ENCODE data around the gene BPIFB2.

The BPIFB2 gene

GRCh38 chr20:32980131-32980941 lies 27.2 kb upstream of the BPIFB2 start:
- H3K27ac ChIP-seq: no peak overlapping the region
- POLR2A ChIA-PET (ENCODE audit: low non-redundant PET): no interaction called here
- CTCF ChIA-PET: no interaction called here
- no peak for DNase-seq (ENCODE audit: low spot score)
- no peak for TF ChIP-seq CTCF (conservative IDR thresholded peaks at IDR 0.05; ENCODE audit: low read depth)

GRCh38 chr20:32980990-32981389 lies 26.5 kb upstream of the BPIFB2 start:
- no peak for TF ChIP-seq CTCF (conservative IDR thresholded peaks at IDR 0.05; ENCODE audit: low read depth)
- no peak for DNase-seq (ENCODE audit: low spot score)
- CTCF ChIA-PET: no interaction called here
- no peak overlapping the region for H3K27ac ChIP-seq
- POLR2A ChIA-PET (ENCODE audit: low non-redundant PET): no interaction called here

GRCh38 chr20:32982617-32983458 lies 24.7 kb upstream of the BPIFB2 start:
- CTCF ChIA-PET: interaction anchor here (0.6 to 1.3 kb wide), 4 partner anchors 20 to 193 kb away, joined by 3 to 4 read pairs (median 3); no protein-coding TSS in a partner anchor
- no peak overlapping the region for H3K27ac ChIP-seq
- POLR2A ChIA-PET (ENCODE audit: low non-redundant PET): interaction anchor here (0.6 kb wide), 1 partner anchor 13 kb away, joined by 3 read pairs; no protein-coding TSS in a partner anchor
- TF ChIP-seq CTCF (conservative IDR thresholded peaks at IDR 0.05; ENCODE audit: low read depth): no peak
- DNase-seq (ENCODE audit: low spot score): no peak

- POLR2A ChIA-PET (ENCODE audit: low non-redundant PET): no interaction called here
These were observed 23.9 kb upstream of the BPIFB2 start for GRCh38 chr20:32983459-32984112.

GRCh38 chr20:32984196-32984595 lies 23.3 kb upstream of the BPIFB2 start:
- H3K27ac ChIP-seq: no peak overlapping the region
- TF ChIP-seq CTCF (conservative IDR thresholded peaks at IDR 0.05; ENCODE audit: low read depth): no peak
- POLR2A ChIA-PET (ENCODE audit: low non-redundant PET): no interaction called here
- CTCF ChIA-PET: interaction anchor here (0.7 to 1.3 kb wide), 2 partner anchors 9 to 194 kb away, joined by 3 to 4 read pairs; no protein-coding TSS in a partner anchor
- no peak for DNase-seq (ENCODE audit: low spot score)

More at GRCh38 chr20:32983459-32984112, 23.9 kb upstream of the BPIFB2 start:
- no peak for TF ChIP-seq CTCF (conservative IDR thresholded peaks at IDR 0.05; ENCODE audit: low read depth)
- no peak overlapping the region for H3K27ac ChIP-seq
- DNase-seq (ENCODE audit: low spot score): no peak
- CTCF ChIA-PET: interaction anchor here (1.3 kb wide), 1 partner anchor 194 kb away, joined by 3 read pairs; no protein-coding TSS in a partner anchor

Measured in RWPE1 (cell line).